Dedifferentiated amniotic fluid mesenchymal stem cell (primary cell): ENCODE measurements around the gene GLIS1.

Experiments
- DNase-seq: peaks from one replicate; pipeline ENCODE4 v3.0.0-alpha.2; 2016; ENCODE audit errors: extremely low spot score

Gene GLIS1

GRCh38 chr1:53467391-53467790, 271.6 kb downstream of the GLIS1 start:
- DNase-seq = no peak

GRCh38 chr1:53465023-53465957, 273.7 kb downstream of the GLIS1 start:
- no peak for DNase-seq

- DNase-seq = no peak
Measured at GRCh38 chr1:53463961-53464899, 274.7 kb downstream of the GLIS1 start.

- no peak for DNase-seq
Measured at GRCh38 chr1:53462769-53463501, 276.0 kb downstream of the GLIS1 start.

- no peak for DNase-seq
Measured at GRCh38 chr1:53462193-53462592, 276.8 kb downstream of the GLIS1 start.

DNA sequence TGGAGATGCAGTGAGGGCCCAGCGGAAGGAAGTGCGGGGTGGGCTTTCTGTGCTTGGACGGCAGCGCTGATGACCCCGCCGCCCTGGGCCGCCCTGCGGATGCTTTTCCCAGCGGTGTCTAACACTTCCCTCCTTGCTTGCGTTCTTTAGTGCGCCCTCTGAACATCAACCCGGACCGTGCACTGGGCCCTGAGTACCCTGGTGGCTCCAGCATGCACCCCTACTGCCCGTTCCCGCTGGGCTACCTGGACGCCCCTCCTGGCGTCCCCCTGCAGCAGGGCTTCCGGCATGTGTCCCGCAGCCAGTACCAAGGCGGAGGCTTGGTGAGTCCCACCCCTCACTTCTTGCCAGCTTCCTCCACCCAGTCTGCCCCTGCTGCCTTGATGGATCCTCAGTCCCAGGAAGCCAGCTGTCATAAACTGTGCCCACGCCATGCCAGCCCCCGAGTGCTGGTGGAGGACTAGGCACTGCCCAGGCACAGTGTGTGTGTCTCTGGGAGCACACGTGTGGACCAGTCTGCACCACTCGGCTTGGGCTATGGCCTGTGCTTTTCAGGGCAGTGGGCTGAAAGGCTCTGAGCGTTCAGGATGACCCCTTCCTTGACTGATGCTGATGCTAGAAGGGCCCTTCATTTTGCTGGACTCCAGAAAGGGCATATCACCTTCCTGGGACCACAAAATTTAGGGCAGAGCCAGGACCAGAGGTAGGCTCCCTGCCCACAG, 277.5 kb downstream of the GLIS1 start:
- DNase-seq = no peak

DNA sequence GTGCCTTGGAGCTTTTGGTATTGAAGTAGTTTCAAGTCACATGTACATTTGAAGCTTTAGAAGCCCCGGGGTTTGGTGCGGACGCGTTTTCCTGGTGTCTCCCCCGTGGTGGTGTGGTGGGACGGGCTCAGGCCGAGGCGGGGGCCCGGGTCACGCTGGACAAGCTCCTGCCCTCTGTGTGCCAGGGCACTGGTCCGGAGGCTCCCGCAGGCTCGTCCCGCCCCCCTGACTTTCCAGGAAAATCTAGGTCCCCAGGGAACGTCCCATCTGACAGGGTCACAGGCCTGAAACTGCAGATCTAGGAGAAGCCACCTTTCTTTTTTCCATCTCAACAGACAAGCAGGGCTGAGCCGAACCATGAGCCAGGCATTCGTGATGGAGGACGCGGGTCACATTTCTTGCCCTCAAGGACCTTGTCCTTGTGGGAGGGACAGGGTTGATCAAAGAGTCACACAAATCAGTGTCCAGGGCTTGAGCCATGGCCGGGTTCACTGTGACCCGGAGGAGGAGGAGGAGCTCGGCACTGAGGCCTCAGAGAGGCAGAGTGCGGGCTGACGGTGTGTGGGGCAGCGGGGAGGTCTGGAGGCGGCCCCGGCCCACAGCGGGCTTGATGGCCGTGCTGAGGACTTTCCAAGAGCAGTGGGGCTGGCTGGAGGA, 278.2 kb downstream of the GLIS1 start:
- DNase-seq = no peak

- no peak for DNase-seq
Measured at GRCh38 chr1:53460211-53460634, 278.7 kb downstream of the GLIS1 start.

- DNase-seq = no peak
Measured at GRCh38 chr1:53459321-53460175, 279.4 kb downstream of the GLIS1 start, which contains the start of gene DMRTB1. TSS of gene DMRTB1 (plus strand) at chr1:53459399. CDS start at chr1:53459454, 55 bp downstream.

DNA sequence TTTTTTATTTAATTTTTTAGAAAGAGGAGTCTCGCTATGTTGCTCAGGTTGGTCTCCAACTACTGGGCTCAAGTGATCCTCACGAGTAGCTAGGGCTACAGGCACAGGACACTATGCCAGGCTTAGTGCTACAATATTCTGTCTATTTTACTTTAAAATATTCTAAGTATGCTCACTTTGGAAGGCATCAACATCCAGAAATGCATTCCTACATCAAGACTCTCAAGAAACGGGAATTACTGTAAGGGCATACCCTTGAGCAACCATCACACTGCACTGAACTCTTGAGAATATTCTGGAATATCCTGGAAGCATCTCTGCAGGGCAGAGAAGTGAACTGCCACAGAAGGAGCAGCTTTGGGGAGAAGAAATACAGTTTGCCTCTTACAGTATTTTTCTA, 280.3 kb downstream of the GLIS1 start:
- no peak for DNase-seq
